AG08396 (cell line): ENCODE measurements around the gene CLCN7.

Source experiments
- DNase-seq: peaks from one replicate; pipeline ENCODE4 v3.0.0; 2012; ENCODE audit warnings: low spot score, mixed read lengths

Gene CLCN7

DNA sequence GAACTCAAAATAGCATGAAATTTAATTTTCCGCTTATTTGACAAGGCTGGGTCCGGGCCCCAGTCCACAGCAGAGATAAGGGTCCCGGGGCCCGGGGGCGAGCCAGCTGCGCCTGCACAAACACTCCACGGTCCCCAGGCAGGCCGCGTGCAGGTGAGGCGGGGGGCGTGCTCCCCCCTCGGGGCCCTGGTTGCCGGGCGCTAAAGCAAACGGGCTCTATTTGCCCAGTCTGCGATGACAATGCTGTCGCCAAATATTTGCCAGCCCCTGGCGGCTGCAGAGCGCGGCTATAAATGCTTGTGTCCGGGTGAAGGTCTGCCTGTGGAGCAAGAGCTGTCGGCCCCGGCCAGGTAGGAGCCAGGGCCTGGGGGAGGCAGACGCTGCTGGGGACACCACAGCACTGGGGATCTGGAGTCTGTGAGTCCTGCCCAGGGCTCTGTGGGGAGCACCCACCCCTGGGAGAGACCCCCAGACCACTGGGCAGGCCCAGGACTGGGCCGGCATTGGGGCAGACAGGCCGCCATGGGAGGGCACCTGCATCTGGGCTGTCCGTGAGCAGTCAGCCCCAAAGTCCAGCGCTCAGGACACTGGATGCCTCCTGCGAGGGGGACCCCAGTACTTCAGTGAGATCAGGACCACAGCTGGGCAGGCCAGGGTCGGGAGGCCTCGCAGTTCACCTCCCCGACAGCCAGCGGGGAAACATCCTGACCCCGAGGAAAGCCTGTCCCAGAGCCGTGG lies 43.9 kb downstream of the CLCN7 start, which contains the start of gene PERCC1:
PERCC1 (plus strand) TSS at position 320 of the 738 bp plus-strand sequence. CDS start 1,516 bp downstream, outside the sequence.
- no peak for DNase-seq

DNA sequence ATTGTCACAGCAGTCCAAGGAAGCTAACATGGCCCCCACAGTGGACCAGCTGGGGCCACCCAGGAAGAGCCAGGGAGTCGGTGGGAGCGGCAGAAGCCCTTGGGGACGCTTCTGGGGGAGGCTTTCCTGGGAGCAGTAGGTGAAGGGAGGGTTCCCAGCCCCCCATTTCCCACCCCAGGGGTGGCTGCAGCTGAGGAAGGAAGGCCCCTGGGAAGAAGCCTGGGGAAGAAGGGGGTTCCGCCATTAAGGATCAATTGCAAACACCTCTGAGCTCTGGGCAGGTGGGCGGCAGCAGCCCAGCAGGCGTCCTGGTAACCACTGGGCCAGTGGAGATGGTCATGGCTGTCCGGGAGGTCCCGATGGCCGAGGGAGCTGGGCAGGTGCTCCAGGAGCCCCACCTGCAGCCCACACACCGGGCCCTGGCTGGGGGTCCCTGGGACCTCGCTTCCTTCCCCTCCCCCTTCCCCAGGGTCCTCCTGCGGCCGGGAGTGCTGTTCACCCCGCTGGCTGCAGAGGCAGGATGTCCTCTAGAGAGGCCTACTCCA lies 44.5 kb downstream of the CLCN7 start:
- no peak for DNase-seq

DNA sequence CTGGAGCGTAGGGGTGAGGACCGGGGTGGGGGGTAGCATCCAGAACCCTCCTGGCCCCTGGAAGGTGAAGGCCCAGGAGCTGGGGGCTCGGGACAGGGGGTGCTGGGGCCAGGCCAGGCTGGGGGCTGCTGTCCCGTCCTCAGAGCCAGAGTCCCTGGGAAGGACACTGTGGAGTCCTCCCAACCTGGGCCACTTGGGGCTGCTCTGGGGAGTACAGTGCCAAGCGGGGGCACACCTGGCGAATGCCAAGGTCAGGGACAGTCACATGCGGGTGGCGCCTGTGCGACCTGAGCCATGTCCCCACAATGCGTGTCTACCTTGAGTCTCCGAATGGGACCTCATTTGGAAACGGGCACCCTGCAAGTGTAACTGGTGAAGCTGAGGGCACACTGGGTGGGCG lies 45.2 kb downstream of the CLCN7 start:
- DNase-seq, result no peak

DNA sequence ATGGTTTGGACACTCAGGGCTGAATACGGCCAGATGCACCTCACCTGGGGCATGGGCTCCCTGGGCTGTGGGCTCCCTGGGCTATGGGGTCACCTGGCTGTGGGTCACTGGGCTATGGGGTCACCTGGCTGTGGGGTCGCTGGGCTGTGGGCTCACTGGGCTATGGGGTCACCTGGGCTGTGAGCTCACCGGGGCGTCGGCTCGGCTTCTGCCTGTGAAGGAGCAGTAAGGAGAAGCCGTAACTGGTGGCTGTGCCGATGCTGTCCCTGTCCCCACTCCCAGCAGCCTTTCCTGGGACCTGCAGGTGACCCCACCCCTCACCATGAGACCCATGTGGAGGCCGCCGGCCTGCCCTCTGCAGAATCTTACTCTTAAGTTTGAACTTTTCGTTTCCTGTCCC lies 45.8 kb downstream of the CLCN7 start:
- no peak for DNase-seq

DNA sequence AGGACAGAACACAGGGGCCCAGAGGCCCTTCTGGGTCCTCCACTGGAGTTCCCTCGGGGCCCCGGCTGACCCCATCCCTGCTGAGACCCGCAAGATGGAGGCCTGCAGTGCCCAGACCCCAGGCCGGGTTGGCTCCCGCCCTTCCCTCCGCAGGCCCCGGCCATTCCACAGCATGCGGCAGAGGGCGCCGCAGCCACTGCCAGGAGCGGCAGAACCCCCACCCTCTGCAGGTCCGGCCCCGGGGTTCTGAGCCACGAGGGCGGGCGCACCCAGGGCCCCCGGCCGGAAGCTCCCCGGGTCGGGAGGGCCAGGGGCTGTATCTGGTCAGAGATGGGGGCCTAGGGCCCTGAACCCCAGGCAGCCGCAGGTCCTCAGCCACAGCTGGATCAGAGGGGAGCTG lies 46.3 kb downstream of the CLCN7 start:
- DNase-seq, result peak; percentile 72

DNA sequence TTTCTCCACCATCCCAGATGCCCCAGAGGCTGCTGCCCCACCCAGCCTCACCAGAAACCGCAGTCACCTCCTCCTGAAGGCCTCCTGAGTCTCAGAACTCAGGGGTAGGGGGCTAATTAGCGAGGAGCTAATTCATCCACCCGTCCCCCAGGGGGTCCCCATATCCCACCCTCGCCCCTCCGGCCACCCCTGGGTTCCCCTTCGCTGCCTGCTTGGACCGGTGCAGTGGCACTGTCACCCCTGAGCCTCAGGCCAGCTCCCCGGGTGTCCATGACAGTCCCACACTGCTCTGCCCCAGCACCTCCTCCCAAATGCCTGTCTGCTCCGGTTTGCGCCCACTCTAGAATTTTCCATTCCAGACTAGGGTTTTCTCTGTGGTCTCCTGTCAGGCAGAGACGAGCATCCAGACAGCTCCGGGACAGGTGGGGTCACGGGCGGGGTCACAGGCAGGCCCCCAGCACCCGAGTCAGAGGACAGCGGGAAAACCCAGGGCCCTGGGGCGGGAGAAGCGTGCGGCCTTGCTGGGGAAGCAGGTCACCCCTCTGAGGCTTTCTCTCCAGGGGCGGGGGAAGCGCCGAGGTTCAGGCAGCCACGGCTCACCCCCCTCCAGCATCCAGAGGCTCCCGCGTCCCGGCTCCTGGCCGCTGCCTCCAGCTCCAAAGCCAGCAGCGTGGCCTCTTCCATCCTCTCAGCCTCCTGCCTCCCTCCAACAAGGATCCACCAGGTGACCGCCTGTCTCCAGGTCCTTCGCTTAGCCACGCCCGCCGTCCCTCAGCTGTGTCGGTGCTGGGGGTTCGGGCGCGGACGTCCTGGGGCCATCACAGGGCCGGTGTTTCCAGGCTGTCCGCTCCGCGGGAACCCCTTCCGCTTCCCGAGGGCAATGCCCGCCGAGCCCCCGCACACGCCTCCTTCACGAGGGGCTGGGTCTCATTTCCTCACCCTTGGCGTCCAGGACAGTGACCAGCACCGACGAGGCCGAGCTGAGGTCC lies 47.1 kb downstream of the CLCN7 start:
- DNase-seq, result no peak

DNA sequence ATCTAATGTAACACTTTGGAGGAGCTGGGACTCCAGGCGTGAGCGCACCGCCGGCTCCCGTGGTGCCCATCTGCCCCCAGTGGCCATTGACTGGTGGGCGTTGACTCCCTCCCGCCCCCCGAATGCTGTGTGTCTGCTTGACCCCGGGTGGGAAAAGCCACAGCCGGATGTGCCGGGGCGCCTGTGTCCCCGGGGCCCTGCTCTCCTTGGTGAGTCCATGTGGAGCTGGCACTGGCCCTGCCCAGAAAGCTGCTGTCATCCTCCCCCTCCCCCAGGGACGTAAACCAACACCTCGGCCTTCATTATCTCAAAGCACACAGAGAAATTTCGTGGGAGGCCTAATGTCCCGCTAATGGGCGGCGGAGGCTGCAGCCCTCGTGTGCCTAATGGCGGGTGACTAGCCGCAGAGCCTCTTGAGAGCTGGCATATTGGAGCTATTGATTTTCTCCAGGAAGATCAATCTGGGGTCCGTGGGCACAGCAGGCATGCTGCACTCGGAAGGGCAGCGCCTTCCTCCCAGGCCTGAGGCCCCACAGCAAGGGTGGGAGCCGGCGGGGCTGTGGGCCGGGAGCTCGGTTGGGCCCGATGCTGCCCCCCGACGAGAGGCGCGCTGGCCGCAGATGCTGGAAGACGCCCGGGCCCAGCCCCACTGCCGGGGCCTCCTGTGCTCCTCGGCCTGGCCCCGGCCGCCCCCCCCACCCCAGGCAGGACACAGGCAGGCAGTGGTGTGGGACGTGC lies 47.9 kb downstream of the CLCN7 start:
- DNase-seq, result no peak

DNA sequence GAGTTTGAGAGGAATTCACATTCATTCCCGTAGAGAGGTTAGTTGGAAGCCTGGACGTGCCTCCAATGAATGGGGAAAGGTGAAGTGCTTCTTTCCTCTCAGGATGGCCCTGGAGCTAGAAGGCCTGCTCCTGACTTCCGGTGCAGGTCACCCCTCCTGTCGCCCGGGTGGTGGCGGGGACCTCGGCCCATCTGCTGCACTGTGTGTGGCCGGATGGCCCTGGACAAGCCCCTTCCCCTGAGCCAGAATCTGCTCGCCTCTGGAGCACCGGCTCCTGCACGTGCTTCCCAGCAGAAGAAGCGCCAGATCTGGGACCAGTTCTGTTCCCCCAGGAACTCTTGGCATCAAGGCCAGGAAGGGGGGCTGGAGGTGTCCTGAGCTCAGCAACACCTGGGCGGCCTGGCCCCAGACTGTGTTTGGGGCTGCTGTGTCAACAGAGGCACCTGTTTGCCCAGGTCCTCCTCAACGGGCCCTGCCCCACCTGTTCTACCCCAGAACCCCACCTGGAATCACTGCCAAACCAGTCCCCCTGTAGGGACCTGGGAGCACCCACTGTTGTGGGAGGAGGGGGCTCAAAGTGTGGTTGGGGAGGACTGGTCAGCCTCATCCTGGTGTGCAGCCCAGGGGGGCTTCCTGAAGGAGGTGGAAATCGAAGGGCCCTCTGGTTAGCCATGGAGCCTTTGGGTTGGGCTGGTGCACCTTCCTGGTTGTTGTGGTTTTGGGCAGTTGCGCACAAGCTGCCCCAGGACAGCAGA lies 49.0 kb downstream of the CLCN7 start:
- DNase-seq, result no peak

DNA sequence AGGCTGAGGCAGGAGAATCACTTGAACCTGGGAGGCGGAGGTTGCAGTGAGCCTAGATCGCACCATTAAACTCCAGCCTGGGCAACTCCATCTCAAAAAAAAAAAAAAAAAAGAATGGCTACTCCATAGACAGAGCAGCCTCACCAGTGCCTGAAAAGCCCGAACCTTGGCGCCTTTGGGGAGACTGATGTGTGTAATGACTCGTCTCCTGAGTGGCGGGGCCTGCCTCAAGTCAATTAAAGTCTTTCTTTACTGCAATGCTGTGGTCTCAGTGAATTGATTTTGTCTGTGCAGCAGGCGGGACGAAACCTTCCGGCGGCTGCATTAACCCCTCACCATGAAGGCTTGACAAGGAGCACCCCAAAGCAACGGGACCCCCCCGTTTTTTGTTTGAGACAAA lies 50.8 kb downstream of the CLCN7 start:
- no peak for DNase-seq

DNA sequence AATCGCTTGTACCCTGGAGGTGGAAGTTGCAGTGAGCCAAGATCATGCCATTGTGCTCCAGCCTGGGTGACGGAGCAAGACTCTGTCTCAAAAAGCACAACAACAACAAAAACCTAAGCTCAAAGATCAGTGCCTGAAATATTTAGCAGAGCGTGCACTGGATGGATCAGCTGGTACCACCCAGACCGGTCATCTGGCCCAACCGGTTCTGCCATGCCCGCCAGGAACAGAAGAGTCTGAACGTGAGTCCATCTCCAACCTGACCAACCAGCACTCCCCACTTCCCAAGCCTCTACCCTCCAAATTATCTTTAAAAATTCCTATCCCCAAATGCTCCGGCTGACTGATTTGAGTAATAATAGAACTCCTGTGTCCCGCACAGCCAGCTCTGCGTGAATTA lies 52.8 kb downstream of the CLCN7 start:
- DNase-seq, result no peak

DNA sequence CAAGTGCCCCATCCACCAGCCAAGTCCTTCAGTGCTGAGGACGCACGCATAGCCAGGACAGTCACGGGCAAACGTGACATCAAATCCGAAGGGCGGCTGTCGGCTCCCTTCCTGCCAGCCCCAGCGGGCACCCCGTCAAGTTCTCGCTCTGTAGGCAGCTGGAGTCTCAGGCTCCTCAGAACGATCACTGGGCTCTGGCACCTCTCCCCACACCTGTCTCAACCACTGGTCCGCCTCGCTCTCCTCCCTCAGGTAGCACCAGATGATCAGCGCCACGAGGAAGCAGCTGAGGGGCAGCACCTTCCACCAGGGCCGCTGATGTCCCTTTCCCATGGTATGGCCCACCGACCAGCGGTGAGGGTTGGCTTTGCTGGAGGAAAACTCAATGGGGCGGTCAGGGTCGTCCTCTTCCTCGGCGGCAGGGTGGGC lies 54.7 kb downstream of the CLCN7 start:
- no peak for DNase-seq

DNA sequence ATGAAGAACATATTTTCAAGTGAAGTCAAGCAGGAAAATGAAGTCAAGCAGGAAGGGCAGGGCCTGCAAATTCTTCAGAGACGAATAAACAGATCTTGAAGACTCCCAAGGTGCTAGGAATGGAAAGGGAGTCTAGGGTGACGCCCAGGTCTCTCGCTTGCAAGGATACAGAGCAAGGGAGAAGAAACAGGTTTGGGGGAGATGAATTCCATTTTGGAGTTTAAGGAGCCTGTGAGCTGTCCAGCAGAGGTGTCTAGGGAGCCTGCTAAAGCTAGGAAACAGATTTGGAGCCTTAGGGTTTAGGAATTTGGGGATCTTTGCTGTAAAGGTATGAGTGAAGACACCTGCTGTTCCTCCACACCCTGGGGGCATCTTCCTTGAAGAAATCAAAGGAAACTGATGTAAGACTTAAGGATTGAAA lies 58.3 kb downstream of the CLCN7 start:
- DNase-seq, result no peak

DNA sequence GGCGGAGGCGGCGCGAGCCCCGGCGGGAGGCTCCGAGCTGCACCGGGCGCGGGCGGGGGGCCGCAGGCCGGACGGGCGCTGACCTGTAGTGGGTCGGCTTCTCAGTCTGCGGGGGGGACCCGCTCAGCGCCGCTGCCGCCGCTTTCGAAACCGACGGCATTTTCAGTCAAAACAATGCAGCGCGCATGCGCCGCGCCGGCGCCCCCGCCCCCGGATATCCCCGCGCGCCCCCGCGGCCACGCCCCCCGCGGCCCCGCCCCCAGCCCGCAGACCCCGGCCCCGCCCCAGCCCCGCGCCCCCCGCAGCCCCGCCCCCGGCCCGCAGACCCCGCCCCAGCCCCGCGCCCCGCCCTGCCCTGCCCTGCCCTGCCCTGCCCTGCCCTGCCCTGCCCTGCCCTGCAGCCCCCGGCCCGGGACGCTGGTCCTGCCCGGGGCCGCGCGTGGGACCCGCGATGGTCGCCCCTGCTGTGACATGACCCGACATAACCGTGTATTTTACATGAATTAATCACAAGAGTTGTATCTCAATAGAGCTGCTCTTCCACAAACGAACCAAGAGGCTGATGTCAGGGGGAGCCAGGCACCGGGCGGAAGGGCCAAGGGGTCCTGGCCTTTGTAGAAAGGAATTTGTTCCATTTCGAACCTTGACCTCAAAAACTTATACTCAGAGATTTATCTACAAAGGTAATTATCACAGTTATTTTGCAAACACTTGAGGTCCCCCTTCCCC lies 60.1 kb downstream of the CLCN7 start, which contains the start of gene UNKL:
UNKL (minus strand) TSS at position 173 of the 729 bp plus-strand sequence; CDS start at position 160, 13 bp downstream.
- DNase-seq, result peak; percentile 95

DNA sequence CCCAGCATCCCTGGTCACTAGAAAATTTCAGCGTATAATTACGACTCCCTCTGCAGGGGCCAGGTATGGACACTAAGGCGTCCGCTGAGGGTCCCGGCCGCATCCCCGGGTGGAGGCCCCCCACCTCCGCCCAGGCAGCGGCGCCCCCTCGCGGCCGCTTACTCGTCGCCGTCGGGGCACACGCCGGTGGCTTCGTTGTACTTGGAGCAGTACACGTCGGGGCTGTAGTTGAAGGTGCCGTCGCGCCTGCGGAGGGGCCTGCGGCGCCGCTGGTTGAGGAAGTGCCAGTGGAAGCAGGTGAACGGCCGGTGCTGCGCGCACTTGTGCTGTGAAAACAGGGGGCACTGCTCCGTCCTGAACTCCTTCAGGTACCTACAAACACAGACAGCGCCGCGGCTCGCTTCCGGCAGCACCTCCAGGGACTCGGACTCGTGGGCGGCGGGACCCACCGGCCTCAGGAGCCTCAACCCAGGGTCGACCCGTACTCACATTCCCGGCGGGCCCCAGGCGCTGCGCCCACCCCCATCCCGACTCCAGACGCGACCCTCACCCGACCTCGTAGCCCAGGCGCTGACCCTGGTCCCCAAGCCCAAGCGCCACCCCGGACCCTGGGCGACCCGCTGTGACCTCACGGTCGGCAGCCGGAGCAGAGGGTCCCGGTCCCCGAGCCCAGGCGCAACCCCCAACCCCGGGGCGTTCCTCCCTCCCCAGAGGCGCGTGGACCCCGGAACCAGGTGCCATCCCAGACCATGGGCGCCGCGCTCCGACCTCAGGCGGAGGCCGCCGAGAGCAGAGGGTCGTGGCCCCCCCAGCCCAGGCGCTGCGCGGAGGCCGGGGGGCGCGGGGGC lies 60.9 kb downstream of the CLCN7 start:
- peak; percentile 75 for DNase-seq

DNA sequence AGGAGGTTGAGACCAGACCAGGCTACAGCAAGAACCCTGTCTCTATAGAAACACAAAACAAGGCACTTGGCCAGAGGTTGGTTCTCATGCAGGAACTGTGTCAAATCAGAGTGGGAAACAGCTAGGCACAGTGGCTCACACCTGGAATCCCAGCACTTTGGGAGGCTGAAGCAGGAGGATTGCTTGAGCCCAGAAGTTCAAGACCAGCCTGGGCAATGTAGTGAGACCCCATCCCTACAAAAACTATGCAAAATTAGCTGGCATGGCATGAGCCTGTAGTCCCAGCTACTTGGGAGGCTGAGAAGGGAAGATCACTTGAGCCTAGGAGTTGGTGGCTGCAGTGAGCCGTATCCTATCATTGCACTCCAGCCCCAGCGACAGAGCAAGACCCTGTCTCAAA lies 62.0 kb downstream of the CLCN7 start:
- no peak for DNase-seq

DNA sequence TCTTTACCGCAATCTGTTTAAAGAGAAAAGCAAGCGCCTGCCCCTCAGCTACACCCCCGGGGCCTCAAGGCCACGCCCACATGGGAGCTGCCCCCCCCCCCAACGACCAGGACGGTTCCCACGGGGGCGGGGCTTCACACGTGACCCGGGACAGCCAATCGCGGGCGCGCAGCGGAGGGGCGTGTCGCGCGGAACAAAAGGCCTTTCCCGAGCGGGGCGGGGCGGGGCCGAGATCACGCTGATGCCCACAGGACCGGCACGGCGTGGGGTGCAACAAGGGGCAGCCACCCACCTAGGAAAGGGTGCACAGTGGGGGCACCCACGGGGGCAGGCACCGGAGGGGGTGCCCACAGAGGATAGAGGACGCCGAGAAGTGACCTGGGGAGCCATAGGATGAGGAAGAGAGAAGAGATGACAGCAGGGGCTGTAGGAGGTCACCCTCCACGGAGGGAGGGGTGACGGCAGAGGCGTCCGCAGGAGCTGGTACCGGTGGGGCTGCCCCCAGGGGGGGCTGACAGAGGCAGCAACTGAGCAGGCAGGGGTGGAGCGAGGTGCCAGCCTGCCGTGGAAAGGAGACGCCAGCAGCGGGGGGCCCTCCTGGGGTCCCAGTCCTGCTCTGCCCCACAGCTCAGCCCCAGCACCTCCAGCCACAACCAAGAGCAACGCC lies 66.5 kb downstream of the CLCN7 start:
- peak; percentile 98 for DNase-seq

DNA sequence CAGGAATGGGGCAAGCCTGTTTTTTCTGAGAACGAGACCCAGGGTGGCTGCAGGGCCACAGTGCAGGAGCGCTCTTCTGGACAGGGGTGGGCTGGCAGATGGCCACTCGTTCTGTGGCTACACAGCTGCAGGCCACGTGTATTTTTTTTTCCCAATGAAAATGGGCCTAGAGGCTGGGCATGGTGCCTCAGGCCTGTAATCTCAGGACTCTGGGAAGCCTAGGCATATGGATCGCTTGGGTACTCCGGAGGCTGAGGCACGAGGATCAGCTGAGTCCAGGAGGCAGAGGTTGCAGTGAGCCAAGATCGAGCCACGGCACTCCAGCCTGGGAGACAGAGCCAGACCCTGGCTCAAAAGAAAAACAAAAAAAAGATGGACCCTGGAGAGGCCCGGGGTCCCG lies 67.1 kb downstream of the CLCN7 start:
- DNase-seq, result no peak

DNA sequence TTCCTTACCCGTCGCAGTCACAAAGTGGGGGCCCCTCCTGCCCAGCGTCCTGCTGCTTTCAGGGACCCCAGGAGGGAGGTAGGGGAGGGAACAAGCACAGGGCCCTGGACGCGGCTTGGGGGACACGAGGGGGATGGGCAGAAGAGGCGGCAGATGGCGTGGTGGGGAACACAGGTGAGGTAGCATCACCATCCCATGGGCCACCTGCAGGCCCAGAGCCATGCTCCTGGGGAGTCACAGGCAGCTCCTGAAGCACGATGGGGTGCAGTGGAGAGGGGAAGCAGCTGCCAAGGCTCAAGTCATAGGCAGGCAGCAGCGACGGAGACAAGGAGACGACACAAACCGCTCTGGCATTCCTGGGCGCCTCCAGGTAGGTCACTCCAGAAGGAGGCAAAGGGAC lies 71.1 kb downstream of the CLCN7 start:
- DNase-seq, result no peak

DNA sequence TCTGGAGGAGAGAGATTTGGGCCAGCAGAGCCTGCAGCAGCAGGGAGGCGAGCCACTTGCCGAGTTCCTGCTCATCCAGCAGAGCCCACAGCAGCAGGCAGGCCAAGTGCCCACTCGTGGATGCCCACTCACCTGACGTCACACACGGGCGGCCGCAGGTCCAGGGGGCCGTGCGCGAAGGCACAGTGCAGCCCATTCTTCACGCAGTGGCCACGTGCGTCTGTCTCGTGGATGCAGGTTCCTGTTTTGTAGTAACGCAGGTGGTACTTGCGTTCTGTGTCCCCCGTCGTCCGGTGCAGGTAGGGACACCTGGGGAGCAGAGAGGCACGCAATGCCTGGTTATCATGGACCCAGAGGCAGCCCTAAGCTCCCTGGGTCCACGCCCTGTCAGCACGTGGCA lies 71.8 kb downstream of the CLCN7 start:
- DNase-seq, result no peak
